Brain pericyte (primary cell): ENCODE results near the gene GAPVD1.
"Not testable (repeated sequence)": the region's sequence is repeated elsewhere in the genome, so short reads cannot be mapped to it uniquely, and the experiment has no call there.

Experiments
- DNase-seq: peaks from one replicate; pipeline ENCODE4 v3.0.0-alpha.2; 2012; ENCODE audit warnings: low read depth, low spot score

The GAPVD1 gene, protein sequence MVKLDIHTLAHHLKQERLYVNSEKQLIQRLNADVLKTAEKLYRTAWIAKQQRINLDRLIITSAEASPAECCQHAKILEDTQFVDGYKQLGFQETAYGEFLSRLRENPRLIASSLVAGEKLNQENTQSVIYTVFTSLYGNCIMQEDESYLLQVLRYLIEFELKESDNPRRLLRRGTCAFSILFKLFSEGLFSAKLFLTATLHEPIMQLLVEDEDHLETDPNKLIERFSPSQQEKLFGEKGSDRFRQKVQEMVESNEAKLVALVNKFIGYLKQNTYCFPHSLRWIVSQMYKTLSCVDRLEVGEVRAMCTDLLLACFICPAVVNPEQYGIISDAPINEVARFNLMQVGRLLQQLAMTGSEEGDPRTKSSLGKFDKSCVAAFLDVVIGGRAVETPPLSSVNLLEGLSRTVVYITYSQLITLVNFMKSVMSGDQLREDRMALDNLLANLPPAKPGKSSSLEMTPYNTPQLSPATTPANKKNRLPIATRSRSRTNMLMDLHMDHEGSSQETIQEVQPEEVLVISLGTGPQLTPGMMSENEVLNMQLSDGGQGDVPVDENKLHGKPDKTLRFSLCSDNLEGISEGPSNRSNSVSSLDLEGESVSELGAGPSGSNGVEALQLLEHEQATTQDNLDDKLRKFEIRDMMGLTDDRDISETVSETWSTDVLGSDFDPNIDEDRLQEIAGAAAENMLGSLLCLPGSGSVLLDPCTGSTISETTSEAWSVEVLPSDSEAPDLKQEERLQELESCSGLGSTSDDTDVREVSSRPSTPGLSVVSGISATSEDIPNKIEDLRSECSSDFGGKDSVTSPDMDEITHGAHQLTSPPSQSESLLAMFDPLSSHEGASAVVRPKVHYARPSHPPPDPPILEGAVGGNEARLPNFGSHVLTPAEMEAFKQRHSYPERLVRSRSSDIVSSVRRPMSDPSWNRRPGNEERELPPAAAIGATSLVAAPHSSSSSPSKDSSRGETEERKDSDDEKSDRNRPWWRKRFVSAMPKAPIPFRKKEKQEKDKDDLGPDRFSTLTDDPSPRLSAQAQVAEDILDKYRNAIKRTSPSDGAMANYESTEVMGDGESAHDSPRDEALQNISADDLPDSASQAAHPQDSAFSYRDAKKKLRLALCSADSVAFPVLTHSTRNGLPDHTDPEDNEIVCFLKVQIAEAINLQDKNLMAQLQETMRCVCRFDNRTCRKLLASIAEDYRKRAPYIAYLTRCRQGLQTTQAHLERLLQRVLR (N-terminal part only)

DNA sequence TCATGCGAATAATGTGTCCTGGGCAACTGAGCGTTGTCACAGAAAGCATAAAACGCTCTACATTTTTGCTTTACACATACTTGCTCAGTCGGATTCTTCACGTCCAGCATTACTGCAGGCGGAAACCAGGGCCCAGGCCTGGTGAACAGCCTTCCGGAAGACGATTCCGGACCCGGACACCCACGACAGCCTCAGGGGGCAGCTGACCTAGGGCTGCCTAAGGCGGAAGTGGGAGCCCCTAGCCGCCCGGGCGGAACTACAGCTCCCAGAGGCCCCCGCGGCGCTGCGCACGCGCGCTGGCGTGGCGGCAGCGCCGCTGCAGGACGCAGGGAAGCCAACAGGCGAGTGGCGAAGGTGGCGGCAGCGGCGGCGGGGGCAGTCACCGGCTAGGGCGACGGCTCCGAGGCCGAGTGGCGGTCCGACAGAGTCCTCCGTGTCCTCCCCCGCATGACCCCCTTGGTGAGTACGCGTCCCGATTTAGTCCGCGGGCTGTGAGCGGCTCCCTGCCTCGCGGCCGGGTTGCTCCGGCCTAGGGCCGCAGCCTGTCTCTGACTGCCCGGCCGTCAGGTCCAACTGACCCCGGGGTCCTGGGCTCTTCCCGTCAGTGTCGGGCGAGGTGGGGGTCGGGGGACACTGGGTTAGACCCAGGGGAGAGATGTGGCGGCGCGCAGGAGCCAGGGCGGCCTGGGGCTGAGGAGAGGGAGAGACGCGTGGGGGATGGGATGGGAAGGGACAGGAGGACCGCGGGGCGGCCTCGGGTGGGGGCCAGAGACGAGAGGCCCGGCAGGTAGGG, at the start of gene GAPVD1:
Gene GAPVD1 (plus strand): TSS at position 326 of the 793 bp plus-strand sequence. CDS start 37,096 bp downstream, outside the sequence.
- peak; percentile 36 for DNase-seq

DNA sequence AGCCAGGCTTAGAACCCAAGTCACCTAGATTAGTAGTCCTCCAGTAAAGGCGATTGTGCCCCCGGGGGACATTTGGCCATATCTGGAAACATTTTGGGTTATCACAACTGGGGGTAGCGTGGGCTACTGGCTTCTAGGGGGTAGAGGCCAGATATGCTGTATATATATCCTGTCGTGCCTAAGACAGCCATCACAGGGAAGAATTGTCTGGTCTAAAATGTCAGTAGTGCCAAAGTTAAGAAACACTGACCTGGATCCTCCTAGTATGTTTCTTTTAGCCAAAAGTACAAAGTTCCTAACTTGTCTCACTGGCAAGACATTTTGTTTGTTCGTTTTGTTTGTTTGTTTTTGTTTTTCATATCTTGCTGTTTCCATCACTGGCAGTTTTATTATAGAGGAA, 47.4 kb upstream of the GAPVD1 start:
- DNase-seq = no peak

DNA sequence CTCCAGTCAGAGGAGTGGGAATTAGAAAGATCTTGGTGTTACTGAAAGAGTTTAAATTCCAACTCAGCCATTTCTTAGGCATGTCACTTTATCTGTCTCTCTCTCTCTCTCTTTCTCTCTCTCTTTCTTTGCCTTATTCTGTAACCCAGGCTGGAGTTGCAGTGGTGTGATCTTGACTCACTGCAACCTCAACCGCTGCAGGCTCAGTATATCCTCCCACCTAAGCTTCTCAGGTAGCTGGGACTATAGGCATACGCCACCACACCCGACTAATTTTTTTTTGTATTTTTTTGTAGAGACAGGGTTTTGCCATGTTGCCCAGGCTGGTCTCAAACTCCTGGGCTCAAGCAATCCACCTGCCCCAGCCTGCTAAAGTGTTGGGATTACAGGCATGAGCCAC, 43.0 kb upstream of the GAPVD1 start:
- no peak for DNase-seq

DNA sequence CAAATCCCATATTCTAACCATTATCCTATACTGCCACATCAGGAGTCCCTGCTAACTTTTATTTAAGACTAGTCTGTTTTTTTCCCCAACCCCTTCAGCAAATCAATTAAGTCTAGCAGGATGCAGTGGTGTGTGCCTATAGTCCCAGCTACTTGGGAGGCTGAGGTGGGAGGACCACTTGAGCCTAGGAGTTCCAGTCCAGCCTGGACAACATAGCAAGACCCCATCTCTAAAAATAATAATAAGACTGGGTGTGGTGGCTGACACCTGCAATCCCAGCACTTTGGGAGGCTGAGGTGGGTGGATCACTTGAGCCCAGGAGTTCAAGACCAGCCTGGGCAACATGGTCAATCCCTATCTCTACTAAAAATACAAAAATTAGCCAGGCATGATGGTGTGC, 36.8 kb upstream of the GAPVD1 start:
- DNase-seq = not testable (repeated sequence)

DNA sequence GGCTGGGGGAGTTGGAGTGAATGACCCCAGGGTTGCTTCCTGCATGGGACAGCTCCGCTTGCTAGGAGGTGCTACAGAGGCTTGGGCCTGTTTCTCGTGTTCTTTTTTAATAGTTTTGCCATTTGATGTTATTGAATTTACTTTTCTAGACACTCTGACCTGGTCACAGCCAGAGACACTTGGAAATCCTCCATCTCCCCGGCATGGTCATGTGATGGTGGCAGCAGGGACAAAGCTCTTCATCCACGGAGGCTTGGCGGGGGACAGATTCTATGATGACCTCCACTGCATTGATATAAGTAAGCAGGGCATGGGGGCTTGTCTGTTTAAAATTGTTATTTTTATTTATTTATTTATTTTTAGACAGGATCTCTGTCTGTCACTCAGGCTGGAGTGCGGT, 33.9 kb upstream of the GAPVD1 start:
- DNase-seq = no peak

DNA sequence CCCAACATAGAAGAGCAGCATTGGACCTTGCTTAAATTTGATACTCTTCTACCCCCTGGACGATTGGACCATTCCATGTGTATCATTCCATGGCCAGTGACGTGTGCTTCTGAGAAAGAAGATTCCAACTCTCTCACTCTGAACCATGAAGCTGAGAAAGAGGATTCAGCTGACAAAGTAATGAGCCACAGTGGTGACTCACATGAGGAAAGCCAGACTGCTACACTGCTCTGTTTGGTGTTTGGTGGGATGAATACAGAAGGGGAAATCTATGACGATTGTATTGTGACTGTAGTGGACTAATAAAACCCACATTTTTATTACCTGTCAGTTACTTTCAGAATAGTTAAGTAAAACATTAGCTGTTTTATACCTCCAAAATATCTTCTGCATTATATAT, 27.9 kb upstream of the GAPVD1 start:
- peak; percentile 55 for DNase-seq

DNA sequence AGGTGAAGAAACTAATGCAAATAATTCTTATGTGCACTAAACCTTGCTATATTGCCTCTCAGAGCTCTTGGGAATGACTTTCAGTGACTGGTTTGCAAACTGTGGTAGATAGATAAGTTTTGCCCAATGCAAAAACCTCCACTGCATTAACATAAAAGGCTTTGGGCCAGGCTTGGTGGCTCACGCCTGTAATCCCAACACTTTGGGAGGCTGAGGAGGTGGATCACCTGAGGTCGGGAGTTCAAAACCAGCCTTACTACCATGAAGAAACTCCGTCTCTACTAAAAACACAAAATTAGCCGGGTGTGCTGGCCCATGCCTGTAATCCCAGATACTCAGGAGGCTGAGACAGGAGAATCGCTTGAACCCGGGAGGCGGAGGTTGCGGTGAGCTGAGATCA, 27.5 kb upstream of the GAPVD1 start:
- not testable (repeated sequence) for DNase-seq

DNA sequence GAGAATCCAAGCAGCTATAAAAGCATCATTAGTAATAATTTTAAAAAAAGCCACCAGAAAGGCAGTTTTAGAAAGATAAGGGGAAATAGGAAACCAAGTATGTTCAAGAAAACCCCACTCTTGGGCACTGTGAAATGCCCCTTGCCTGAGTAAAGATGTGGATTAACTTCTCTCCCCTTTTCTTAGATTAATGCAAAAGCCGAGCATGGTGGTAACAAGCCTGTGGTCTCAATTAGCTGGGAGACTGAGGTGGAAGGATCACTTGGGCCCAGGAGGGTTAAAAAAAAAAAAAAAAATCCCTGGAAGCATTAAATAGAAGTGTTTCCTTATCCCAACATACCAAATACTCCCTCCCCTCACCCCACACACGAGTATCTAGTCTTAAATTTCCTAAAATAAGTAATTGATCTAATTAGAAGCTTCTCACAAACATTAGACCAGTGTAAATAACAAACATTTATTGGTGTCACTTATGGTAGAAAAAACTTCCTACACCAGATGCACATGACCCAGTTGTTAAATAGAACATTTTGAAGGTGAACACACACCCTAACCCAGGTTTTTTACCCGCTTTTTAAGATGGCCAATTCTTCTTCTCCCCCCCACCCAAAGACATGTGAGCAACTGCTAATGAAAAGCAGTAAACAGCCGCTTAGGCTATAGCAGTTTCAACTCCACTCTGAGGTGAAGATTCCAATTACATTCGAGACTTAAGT, 25.7 kb upstream of the GAPVD1 start:
- no peak for DNase-seq

DNA sequence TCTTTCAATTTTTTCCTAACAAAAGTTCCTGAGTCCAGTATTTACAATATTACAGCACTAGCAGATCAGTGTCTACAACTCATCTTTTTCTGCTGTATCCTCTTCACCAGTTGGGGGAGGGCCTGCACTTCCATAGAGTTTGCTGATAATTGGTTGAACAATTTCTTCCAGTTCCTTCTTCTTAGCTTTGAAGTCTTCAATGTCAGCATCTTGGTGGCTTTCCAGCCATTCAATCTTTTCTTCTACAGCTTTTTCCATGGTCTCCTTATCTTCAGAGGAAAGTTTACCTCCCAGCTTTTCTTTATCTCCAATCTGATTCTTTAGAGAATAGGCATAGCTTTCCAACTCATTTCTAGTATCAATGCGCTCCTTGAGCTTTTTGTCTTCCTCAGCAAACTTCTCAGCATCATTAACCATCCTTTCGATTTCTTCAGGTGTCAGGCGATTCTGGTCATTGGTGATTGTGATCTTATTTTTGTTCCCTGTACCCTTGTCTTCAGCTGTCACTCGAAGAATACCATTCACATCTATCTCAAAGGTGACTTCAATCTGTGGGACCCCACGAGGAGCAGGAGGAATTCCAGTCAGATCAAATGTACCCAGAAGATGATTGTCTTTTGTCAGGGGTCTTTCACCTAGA, 25.0 kb upstream of the GAPVD1 start:
- not testable (repeated sequence) for DNase-seq

DNA sequence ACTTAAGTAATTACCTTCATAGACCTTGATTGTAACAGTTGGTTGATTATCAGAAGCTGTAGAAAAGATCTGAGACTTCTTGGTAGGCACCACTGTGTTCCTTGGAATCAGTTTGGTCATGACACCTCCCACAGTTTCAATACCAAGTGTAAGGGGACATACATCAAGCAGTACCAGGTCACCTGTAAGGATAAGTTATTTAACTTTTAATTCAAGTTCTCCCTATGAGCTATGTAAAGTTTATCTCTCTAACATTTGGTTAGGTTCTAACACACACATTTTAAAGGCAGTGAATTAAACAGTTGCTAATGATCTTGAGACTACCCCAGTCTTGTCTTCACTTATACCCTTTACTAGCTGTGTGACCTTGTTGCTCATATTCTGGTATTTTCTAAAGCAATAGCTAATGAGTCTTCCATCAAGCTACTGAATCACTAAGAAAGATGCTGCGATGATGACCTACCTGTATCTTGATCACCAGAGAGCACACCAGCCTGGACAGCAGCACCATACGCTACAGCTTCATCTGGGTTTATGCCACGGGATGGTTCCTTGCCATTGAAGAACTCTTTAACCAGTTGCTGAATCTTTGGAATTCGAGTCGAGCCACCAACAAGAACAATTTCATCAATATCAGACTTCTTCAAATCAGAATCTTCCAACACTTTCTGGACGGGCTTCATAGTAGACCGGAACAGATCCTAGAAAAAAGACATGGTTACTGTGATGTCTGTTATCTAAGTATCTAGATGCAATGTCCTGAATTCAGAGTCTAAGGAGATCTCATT, 23.3 kb upstream of the GAPVD1 start:
- no peak for DNase-seq

DNA sequence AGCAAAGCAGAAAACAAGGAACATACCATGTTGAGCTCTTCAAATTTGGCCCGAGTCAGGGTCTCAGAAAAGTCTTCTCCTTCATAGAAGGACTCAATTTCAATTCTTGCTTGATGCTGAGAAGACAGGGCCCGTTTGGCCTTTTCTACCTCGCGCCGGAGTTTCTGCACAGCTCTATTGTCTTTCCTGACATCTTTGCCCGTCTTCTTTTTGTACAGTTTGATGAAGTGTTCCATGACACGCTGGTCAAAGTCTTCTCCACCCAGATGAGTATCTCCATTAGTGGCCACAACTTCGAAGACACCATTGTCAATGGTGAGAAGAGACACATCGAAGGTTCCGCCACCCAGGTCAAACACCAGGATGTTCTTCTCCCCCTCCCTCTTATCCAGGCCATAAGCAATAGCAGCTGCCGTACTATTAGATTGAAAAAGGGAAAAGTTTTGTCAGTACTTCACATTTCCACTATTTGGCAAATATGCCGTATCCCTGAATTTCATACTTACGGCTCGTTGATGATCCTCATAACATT, 22.6 kb upstream of the GAPVD1 start:
- DNase-seq = no peak

DNA sequence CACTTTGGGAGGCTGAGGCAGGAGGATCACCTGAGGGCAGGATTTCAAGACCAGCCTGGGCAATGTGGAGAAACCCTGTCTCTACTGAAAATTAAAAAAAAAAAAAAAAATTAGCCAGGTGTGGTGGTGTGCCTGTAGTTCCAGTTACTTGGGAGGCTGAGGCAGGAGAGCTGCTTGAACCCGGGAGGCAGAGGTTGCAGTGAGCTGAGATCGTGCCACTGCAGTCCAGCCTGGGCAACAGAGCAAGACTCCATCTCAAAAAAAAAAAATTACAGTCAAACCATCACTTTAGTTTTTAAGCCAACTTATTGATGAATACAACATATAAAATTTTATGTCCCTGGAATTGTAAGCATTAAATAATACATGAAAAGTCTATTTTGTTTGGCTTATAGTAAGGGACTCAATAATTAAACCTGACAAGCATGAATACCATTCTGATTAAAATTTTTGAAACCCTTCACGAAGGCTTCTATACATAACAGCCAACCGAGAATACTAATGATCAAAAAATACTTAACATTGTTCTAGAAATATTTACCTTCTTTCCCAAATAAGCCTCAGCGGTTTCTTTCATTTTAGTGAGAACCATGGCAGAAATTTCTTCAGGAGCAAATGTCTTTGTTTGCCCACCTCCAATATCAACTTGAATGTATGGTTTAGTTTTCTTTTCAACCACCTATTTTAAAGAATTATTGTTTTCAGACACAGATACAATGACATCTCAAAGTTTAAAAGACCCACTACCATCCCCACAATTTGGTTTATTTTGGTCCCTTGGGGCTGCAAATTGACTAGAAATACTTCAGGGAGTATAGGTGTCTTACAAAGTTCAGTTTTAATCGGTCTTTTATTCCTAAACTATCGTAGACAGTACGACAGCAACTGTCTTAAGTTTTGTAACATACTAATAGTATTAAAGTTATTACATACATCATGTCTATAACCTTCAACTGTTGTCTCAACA, 21.7 kb upstream of the GAPVD1 start:
- no peak for DNase-seq

DNA sequence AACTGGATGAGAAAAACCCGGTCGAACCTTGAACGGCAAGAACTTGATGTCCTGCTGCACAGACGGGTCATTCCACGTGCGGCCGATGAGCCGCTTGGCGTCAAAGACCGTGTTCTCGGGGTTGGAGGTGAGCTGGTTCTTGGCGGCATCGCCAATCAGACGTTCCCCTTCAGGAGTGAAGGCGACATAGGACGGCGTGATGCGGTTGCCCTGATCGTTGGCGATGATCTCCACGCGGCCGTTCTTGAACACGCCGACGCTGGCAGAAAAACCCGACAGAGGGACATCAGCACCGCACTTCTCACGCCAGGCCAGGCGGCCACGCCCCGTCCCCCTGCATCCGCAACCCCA, 21.0 kb upstream of the GAPVD1 start:
- DNase-seq = no peak

DNA sequence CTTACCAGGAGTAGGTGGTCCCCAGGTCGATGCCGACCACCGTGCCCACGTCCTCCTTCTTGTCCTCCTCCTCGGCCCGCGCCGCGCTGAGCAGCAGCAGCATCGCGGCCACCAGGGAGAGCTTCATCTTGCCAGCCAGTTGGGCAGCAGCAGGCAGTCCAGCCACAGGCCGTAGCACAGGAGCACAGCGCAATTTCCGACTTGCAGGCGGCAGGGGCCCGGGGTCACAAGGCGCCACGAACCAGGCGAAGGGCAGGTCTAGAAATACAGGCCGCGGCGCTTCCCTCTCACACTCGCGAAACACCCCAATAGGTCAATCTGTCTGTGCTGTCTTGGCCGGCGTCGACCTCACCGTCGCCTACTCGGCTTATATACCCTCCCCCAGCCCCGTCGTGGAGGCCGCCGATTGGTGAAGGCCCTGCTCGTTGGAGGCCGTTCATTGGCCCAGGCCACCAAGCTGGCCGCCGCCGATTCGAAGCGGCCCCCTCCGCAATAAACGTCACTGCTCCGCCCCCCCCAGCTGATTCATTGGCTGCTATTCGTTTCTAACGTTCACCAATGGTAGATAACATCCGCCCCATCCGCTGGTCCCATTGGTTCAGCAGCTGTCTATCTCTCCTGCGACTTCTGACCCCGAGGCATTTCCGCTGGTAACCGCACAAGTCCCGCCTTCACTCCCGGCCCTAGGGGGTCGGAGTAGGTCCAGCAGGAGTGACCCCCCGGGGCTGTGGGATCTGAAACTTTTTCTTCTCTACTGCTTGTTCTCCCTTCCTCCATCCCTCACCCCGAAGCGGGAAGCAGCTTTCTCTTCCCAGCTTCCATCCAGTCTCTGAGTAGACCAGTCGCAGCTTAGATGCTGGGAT, 20.4 kb upstream of the GAPVD1 start, which contains the start of gene HSPA5:
Gene HSPA5 (minus strand): TSS at position 344 of the 863 bp plus-strand sequence. CDS start 217 bp downstream, at position 127.
- DNase-seq = peak; percentile 99

DNA sequence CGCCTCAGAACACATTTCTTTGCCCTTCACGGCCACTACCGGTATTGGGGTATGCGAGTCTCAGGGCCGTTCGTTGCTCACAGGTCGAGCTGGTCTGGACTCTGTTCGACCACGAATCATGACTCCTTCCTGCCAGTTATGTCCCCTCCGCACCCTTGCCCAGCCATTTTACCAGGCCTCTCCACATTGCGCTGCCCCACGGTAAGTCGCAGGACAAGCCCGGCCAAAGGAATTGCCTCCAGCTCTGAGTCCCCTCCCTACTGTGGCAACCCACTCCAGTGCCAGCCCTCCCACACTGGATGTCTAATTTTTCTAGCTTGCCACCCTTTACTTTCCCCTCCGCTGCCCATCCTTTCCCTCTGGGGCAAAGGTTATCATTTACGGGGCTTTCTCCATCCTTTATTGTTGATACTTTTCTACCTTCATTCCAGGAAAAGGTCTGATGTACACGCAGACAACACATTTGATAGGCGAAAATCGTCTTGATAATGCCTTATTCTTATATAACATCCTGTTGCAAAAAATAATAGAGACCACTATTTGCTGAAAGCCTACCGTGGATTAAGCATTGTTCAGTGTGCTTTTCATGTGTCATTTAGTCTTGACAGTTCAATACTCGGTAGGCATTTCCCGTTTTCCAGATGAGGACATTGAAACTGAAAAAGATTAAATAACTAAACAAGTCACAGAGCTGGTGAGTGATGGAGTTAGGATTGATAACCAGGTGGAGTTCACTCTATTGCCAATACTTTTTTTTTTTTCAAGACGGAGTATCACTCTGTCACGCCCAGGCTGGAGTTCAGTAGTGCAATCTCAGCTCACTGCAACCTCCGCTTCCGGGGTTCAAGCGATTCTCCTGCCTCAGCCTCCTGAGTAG, 19.5 kb upstream of the GAPVD1 start:
- no peak for DNase-seq

DNA sequence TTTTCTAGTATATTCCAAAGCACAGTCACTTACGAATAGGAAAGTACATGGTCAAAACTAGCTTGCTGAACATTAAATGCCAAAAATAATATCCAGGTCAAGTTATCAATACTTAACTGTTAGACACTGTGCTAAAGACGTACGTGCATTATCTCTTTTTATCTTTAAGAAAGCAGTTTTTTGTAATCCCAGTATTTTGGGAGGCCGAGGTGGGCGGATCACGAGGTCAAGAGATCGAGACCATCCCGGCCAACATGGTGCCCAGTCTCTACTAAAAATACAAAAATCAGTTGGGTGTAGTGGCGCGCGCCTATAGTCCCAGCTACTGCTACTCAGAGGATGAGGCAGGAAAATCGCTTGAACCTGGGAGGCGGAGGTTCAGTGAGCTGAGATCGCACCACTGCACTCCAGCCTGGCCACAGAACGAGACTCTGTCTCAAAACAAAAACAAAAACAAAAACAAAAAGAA, 17.8 kb upstream of the GAPVD1 start:
- no peak for DNase-seq
